ENCODE measurements around the gene RIN3.

- TF ChIP-seq CTCF (IDR thresholded peaks at IDR 0.05) (no peak), EZH2 (IDR thresholded peaks at IDR 0.05) (no peak)
These were observed 48.9 kb upstream of the RIN3 start for GRCh38 chr14:92464716-92465115.

Data from neural progenitor cell (in vitro differentiated cells).